IMR-90 (cell line): ENCODE results near the gene EPN3. TPM values are rescaled to one million over a fixed set of nuclear protein-coding genes. Genes with fewer than 3 reads are reported as not detected.

Experiments
- ATAC-seq: fragments of 200-7000 bp; cut with Tn5 transposase; 2 replicates; pipeline ENCODE4 v1.9.1; 2020; ENCODE audit warnings: low read depth, mild to moderate bottlenecking, moderate library complexity
- BruUV-seq: library from RNA; stranded (reverse); fragments of 400-500 nt; replicated peaks from 2 replicates; lab custom pipeline; 2021; lab: Mats Ljungman, UMichigan
- CTCF ChIA-PET: fragments of 300-600 bp; formaldehyde crosslinking; extraction: SDS; loops from one replicate; lab custom pipeline; 2021; ENCODE audit warnings: antibody characterized with exemption; lab: Yijun Ruan, JAX
- POLR2A ChIA-PET: fragments of 300-600 bp; sonication (Branson Sonifier 250); formaldehyde crosslinking; loops from one replicate; lab custom pipeline; 2022; ENCODE audit warnings: antibody characterized with exemption; ENCODE audit not compliant: unreplicated experiment; lab: Charles Lee
- DNase-seq: peaks from one replicate; pipeline ENCODE4 v3.0.0; 2013
- H2AFZ ChIP-seq: replicated peaks from 2 replicates; pipeline ENCODE3; 2013; ENCODE audit warnings: low read length, mild to moderate bottlenecking; ENCODE audit not compliant: poor library complexity
- H2AK5ac ChIP-seq: 2 replicates; pipeline ENCODE4 v1.6.1; 2013; ENCODE audit warnings: low read depth, low read length, inconsistent platforms
- H2AK9ac ChIP-seq: replicated peaks from 2 replicates; pipeline ENCODE3; 2013; ENCODE audit warnings: mild to moderate bottlenecking, low read depth, low read length, moderate library complexity; ENCODE audit not compliant: poor library complexity
- H2BK120ac ChIP-seq: 2 replicates; pipeline ENCODE4 v1.6.1; 2013; ENCODE audit warnings: low read depth, low read length, inconsistent platforms
- H2BK15ac ChIP-seq: 3 replicates; pipeline ENCODE4 v1.6.1; 2013; ENCODE audit warnings: low read depth, low read length, inconsistent platforms
- H2BK20ac ChIP-seq: 2 replicates; pipeline ENCODE4 v1.6.1; 2013; ENCODE audit warnings: low read depth, mild to moderate bottlenecking, inconsistent platforms, low read length, moderate library complexity
- H2BK5ac ChIP-seq: 2 replicates; pipeline ENCODE4 v1.6.1; 2013; ENCODE audit warnings: mild to moderate bottlenecking, low read depth, low read length, inconsistent platforms; ENCODE audit not compliant: poor library complexity, severe bottlenecking
- H3K14ac ChIP-seq: replicated peaks from 2 replicates; pipeline ENCODE4 v1.6.1; 2013; ENCODE audit warnings: low read depth, low read length, inconsistent platforms
- H3K18ac ChIP-seq: 2 replicates; pipeline ENCODE4 v1.6.1; 2013; ENCODE audit warnings: low read depth, low read length, control low read depth
- H3K23ac ChIP-seq: 2 replicates; pipeline ENCODE4 v1.6.1; 2013; ENCODE audit warnings: low read depth, low read length, inconsistent platforms
- H3K27ac ChIP-seq: 2 replicates; pipeline ENCODE4 v1.5.1; 2013; ENCODE audit warnings: mild to moderate bottlenecking, control low read depth, low read length; ENCODE audit not compliant: insufficient read depth
- H3K27me3 ChIP-seq: 2 replicates; pipeline ENCODE4 v1.6.1; 2013; ENCODE audit warnings: low read length; ENCODE audit not compliant: control insufficient read depth, insufficient read depth
- H3K36me3 ChIP-seq: 2 replicates; pipeline ENCODE4 v1.6.1; 2013; ENCODE audit warnings: low read length, mixed read lengths; ENCODE audit not compliant: control insufficient read depth, insufficient read depth
- H3K4ac ChIP-seq: 2 replicates; pipeline ENCODE4 v1.6.1; 2013; ENCODE audit warnings: low read depth, low read length, inconsistent platforms
- H3K4me1 ChIP-seq: 2 replicates; pipeline ENCODE4 v1.6.1; 2013; ENCODE audit warnings: low read length, mixed read lengths; ENCODE audit not compliant: control insufficient read depth, insufficient read depth
- H3K4me2 ChIP-seq: 2 replicates; pipeline ENCODE4 v1.6.1; 2013; ENCODE audit warnings: low read depth, mild to moderate bottlenecking, control low read depth, low read length, moderate library complexity
- H3K4me3 ChIP-seq: 2 replicates; pipeline ENCODE4 v1.5.1; 2013; ENCODE audit warnings: low read depth, mild to moderate bottlenecking, control low read depth, low read length, moderate library complexity; ENCODE audit not compliant: insufficient read depth
- H3K56ac ChIP-seq: 2 replicates; pipeline ENCODE4 v1.6.1; 2013; ENCODE audit warnings: low read length, inconsistent platforms; ENCODE audit not compliant: insufficient read depth; ENCODE audit errors: extremely low read depth
- H3K79me1 ChIP-seq, 2 experiments: 2 replicates each; pipeline ENCODE4 v1.6.1; 2013; ENCODE audit warnings: low read length in 2 of 2, inconsistent platforms in 1 of 2, low read depth in 1 of 2
- H3K9ac ChIP-seq: 2 replicates; pipeline ENCODE4 v1.6.1; 2013; ENCODE audit warnings: low read depth, low read length, control low read depth
- H3K9me1 ChIP-seq: 2 replicates; pipeline ENCODE4 v1.6.1; 2013; ENCODE audit warnings: low read length, inconsistent platforms; ENCODE audit not compliant: insufficient read depth
- H3K9me3 ChIP-seq: 2 replicates; pipeline ENCODE4 v1.6.1; 2013; ENCODE audit warnings: low read length; ENCODE audit not compliant: control insufficient read depth, insufficient read depth
- H4K20me1 ChIP-seq: 2 replicates; pipeline ENCODE4 v1.6.1; 2013; ENCODE audit warnings: low read length, inconsistent platforms; ENCODE audit not compliant: insufficient read depth
- H4K5ac ChIP-seq: 2 replicates; pipeline ENCODE4 v1.6.1; 2013; ENCODE audit warnings: mild to moderate bottlenecking, low read depth, low read length, control low read depth
- H4K8ac ChIP-seq, 2 experiments: 2 replicates each; pipeline ENCODE4 v1.6.1; 2013; ENCODE audit warnings: low read depth in 2 of 2, low read length in 2 of 2, control low read depth in 1 of 2, inconsistent platforms in 1 of 2
- H4K91ac ChIP-seq: 2 replicates; pipeline ENCODE4 v1.6.1; 2013; ENCODE audit warnings: low read depth, low read length, inconsistent platforms; ENCODE audit not compliant: insufficient read depth
- CTCF ChIP-seq: conservative IDR thresholded peaks from 2 replicates; pipeline ENCODE4 v1.5.1; 2012; ENCODE audit warnings: mild to moderate bottlenecking, low read depth, low read length, improper control_type of control experiment
- FOS ChIP-seq: fragments of 150-350 bp; IDR thresholded peaks from 2 replicates; pipeline ENCODE4 v1.6.1; 2016; ENCODE audit warnings: low read depth, low read length
- MAFK ChIP-seq: IDR thresholded peaks from 2 replicates; pipeline ENCODE4 v1.6.1; 2012; ENCODE audit warnings: low read depth, low read length, improper control_type of control experiment
- MXI1 ChIP-seq: IDR thresholded peaks from 2 replicates; pipeline ENCODE4 v1.6.1; 2012; ENCODE audit warnings: low read depth, mild to moderate bottlenecking, low read length, moderate library complexity, borderline replicate concordance
- POLR2A ChIP-seq: IDR thresholded peaks from 2 replicates; pipeline ENCODE4 v1.6.1; 2012; ENCODE audit warnings: mild to moderate bottlenecking, low read depth, low read length
- RFX5 ChIP-seq: IDR thresholded peaks from 2 replicates; pipeline ENCODE4 v1.8.0; 2012; ENCODE audit warnings: low read depth, mild to moderate bottlenecking, low read length, moderate library complexity
- WGBS, 2 experiments: methylation state at CpG; one replicate each; pipeline versions ENCODE4 v1.1.5 to v1.1.7; 2013; ENCODE audit warnings: missing lambda C conversion rate in 2 of 2; ENCODE audit not compliant: insufficient read length in 1 of 2; ENCODE audit errors: extremely low coverage in 2 of 2; 5-methylcytosine and 5-hydroxymethylcytosine counted together
- dilution Hi-C: fragments of 300-500 bp; cut with HindIII; formaldehyde crosslinking; loops from one replicate; pipeline ENCODE4 v1.14.3; 2018; ENCODE audit warnings: low sequenced_read_pairs; ENCODE audit not compliant: unreplicated experiment
- in situ Hi-C: fragments of 300-500 bp; cut with MboI; formaldehyde crosslinking; loops from 3 replicates; pipeline ENCODE4 v1.14.3; 2019; ENCODE audit warnings: low sequenced_read_pairs, inconsistent platforms, mixed read lengths
- intact Hi-C: fragments of 100-400 bp; cut with micrococcal nuclease; formaldehyde crosslinking; loops from 2 replicates; pipeline ENCODE4 v1.10.0; 2022
- polyA plus RNA-seq, 3 experiments: library from polyadenylated mRNA; depleted of rRNA; stranded (reverse); fragments of >200 nt; gene quantifications; 2 replicates each; pipeline ENCODE4 v1.2.3, GENCODE V29; 2012; ENCODE audit warnings: low replicate concordance in 1 of 3
- total RNA-seq: library from RNA; depleted of rRNA; stranded (reverse); fragments of >200 nt; gene quantifications from 2 replicates; pipeline ENCODE4 v1.2.3, GENCODE V29; 2012

The EPN3 gene
- total and polyA plus RNA-seq, 2 of the 4 experiments (the other 2 are of a cell fraction) = 0.09 TPM; not detected in 1

GRCh38 chr17:50544516-50544915 lies 12.0 kb downstream of the EPN3 start:
- in situ Hi-C loops (loop anchor here (10.0 kb wide), 1 partner anchor 410 kb away; no protein-coding TSS in a partner anchor), intact Hi-C loops (loop anchor here (10.0 kb wide), 1 partner anchor 410 kb away; no protein-coding TSS in a partner anchor), dilution Hi-C loops (no loop called here)
- peaks cover 9% of the 10 kb centered on the region for H3K9me1 ChIP-seq
- H2AK9ac ChIP-seq = no peak overlapping the region
- peaks cover 0 to 18% of the 10 kb centered on the region in 2 experiments; a peak in 2 of 4 replicates for H3K79me1 ChIP-seq
- H2BK120ac ChIP-seq = no peak overlapping the region
- peaks cover 8% of the 10 kb centered on the region; the same call in 1 of the 2 replicates for H3K36me3 ChIP-seq
- POLR2A ChIA-PET = no interaction called here
- no peak overlapping the region for H3K18ac ChIP-seq
- ATAC-seq (no peak), DNase-seq (no peak)
- no peak overlapping the region for H2BK5ac ChIP-seq
- H2AFZ ChIP-seq = no peak overlapping the region
- CTCF ChIA-PET = no interaction called here
- H3K14ac ChIP-seq = no peak overlapping the region
- no peak overlapping the region for H2BK20ac ChIP-seq
- H3K23ac ChIP-seq = no peak overlapping the region
- H4K20me1 ChIP-seq = no peaks in the 10 kb centered on the region
- H4K8ac ChIP-seq = no peak overlapping the region
- 77% methylated on average over 4 of the region's 7 CpGs; no CpG with 5 or more reads in 1 of the 2 experiments for WGBS, 2 experiments
- no peak overlapping the region for H3K27ac ChIP-seq
- H3K4me2 ChIP-seq = no peak overlapping the region
- H3K56ac ChIP-seq = no peak overlapping the region
- H3K4me3 ChIP-seq = no peak overlapping the region
- H4K91ac ChIP-seq = no peak overlapping the region
- no peak overlapping the region for H4K5ac ChIP-seq
- H3K9ac ChIP-seq = no peak overlapping the region
- H3K27me3 ChIP-seq = no peaks in the 10 kb centered on the region
- H2AK5ac ChIP-seq = no peak overlapping the region
- no peak overlapping the region for H2BK15ac ChIP-seq
- TF ChIP-seq MXI1 (no peak), FOS (no peak), RFX5 (no peak), MAFK (no peak), CTCF (no peak), POLR2A (no peak)
- H3K4me1 ChIP-seq = peaks cover 19% of the 10 kb centered on the region
- H3K4ac ChIP-seq = no peak overlapping the region
- no TSS peak for BruUV-seq
- no peaks in the 10 kb centered on the region for H3K9me3 ChIP-seq
